Liver (tissue), 9 donors: ENCODE measurements around the gene CALHM3. TPM values are rescaled to one million over a fixed set of nuclear protein-coding genes. Genes with fewer than 3 reads are reported as not detected.

Source experiments
- DNase-seq: peaks from one replicate; pipeline ENCODE4 v3.0.0-alpha.2; 2017; ENCODE audit warnings: low spot score
- H3K27ac ChIP-seq, 2 donors: one replicate each; pipeline ENCODE4 v1.7.0; 2013; ENCODE audit warnings: inconsistent platforms in 2 of 2, low read length in 2 of 2, control low read depth in 1 of 2, low read depth in 1 of 2, mild to moderate bottlenecking in 1 of 2
- H3K27me3 ChIP-seq, 4 donors: one replicate each; pipeline versions ENCODE4 v1.6.1 to v1.7.0; 2013; ENCODE audit warnings: low read length in 3 of 4, inconsistent platforms in 1 of 4, mild to moderate bottlenecking in 1 of 4, moderate library complexity in 1 of 4; ENCODE audit not compliant: control insufficient read depth in 4 of 4, insufficient read depth in 4 of 4
- H3K36me3 ChIP-seq, 4 donors: one replicate each; pipeline versions ENCODE4 v1.6.1 to v1.7.0; 2013; ENCODE audit warnings: low read length in 3 of 4, mild to moderate bottlenecking in 3 of 4, low read depth in 1 of 4, moderate library complexity in 1 of 4; ENCODE audit not compliant: control insufficient read depth in 4 of 4, insufficient read depth in 3 of 4
- H3K4me1 ChIP-seq, 4 donors: one replicate each; pipeline versions ENCODE4 v1.6.1 to v1.7.0; 2013; ENCODE audit warnings: low read length in 3 of 4, mild to moderate bottlenecking in 3 of 4, moderate library complexity in 1 of 4; ENCODE audit not compliant: control insufficient read depth in 4 of 4, insufficient read depth in 4 of 4
- H3K4me3 ChIP-seq, 3 donors: one replicate each; pipeline versions ENCODE4 v1.6.1 to v1.7.0; 2013; ENCODE audit warnings: low read length in 3 of 3, control low read depth in 1 of 3, low read depth in 1 of 3, mild to moderate bottlenecking in 1 of 3
- H3K9ac ChIP-seq, 2 donors: one replicate each; pipeline ENCODE4 v1.7.0; 2013; ENCODE audit warnings: low read length in 2 of 2, mild to moderate bottlenecking in 2 of 2, moderate library complexity in 2 of 2, control low read depth in 1 of 2, low read depth in 1 of 2
- H3K9me3 ChIP-seq, 4 donors: one replicate each; pipeline versions ENCODE4 v1.6.1 to v1.7.0; 2013; ENCODE audit warnings: low read length in 3 of 4; ENCODE audit not compliant: control insufficient read depth in 4 of 4
- FOXA1 ChIP-seq: IDR thresholded peaks from 2 replicates; pipeline ENCODE4 v1.6.1; 2016; ENCODE audit warnings: antibody characterized with exemption
- FOXA2 ChIP-seq: IDR thresholded peaks from 2 replicates; pipeline ENCODE4 v1.6.1; 2016; ENCODE audit warnings: antibody characterized with exemption
- GABPA ChIP-seq, 2 donors: IDR thresholded peaks in 1 of 2; conservative IDR thresholded peaks in 1 of 2; 2 replicates each; pipeline ENCODE4 v1.6.1; 2016; ENCODE audit warnings: antibody characterized with exemption in 2 of 2, mild to moderate bottlenecking in 1 of 2, moderate library complexity in 1 of 2
- HNF4A ChIP-seq, 2 donors: conservative IDR thresholded peaks; 2 replicates each; pipeline ENCODE4 v1.6.1; 2016; ENCODE audit warnings: antibody characterized with exemption in 2 of 2, mild to moderate bottlenecking in 2 of 2
- HNF4G ChIP-seq: IDR thresholded peaks from 2 replicates; pipeline ENCODE4 v1.6.1; 2016; ENCODE audit warnings: antibody characterized with exemption
- NR2F2 ChIP-seq: IDR thresholded peaks from 2 replicates; pipeline ENCODE4 v1.6.1; 2016; ENCODE audit warnings: antibody characterized with exemption
- RAD21 ChIP-seq, 2 donors: IDR thresholded peaks; 2 replicates each; pipeline ENCODE4 v1.6.1; 2016; ENCODE audit warnings: antibody characterized with exemption in 2 of 2, mild to moderate bottlenecking in 2 of 2
- RXRA ChIP-seq, 2 donors: IDR thresholded peaks; 2 replicates each; pipeline ENCODE4 v1.6.1; 2017 to 2018; ENCODE audit warnings: antibody characterized with exemption in 2 of 2, mild to moderate bottlenecking in 1 of 2
- SP1 ChIP-seq: IDR thresholded peaks from 2 replicates; pipeline ENCODE4 v1.6.1; 2018; ENCODE audit warnings: antibody characterized with exemption, mild to moderate bottlenecking
- TAF1 ChIP-seq: conservative IDR thresholded peaks from 2 replicates; pipeline ENCODE4 v1.6.1; 2016; ENCODE audit warnings: antibody characterized with exemption, mild to moderate bottlenecking
- YY1 ChIP-seq: IDR thresholded peaks from 2 replicates; pipeline ENCODE4 v1.6.1; 2016; ENCODE audit warnings: antibody characterized with exemption, mild to moderate bottlenecking
- WGBS: extraction: QIAGEN DNeasy Blood & Tissue Kit; methylation state at CpG from one replicate; pipeline ENCODE4 v1.1.7; 2013; 5-methylcytosine and 5-hydroxymethylcytosine counted together
- polyA plus RNA-seq, 2 donors: library from polyadenylated mRNA; stranded (reverse) in 1 of 2; unstranded in 1 of 2; fragments of 200-250 nt in 1 of 2; fragments of >200 nt in 1 of 2; fragmentation: Nextera tagmentation in 1 of 2; extraction: Ambion mirVana in 1 of 2; gene quantifications; one replicate each; pipeline versions ENCODE4 v1.2.1 to v1.2.3, GENCODE V29; 2013 to 2015
- total RNA-seq, 2 donors: library from RNA; depleted of rRNA; stranded (reverse); fragments of >200 nt; gene quantifications; one replicate each; pipeline ENCODE4 v1.2.3, GENCODE V29; 2014
- TF ChIP-seq, protein P1 (sequence below): IDR thresholded peaks from 2 replicates; pipeline ENCODE4 v1.6.1; 2016; ENCODE audit warnings: antibody characterized with exemption, mild to moderate bottlenecking
- TF ChIP-seq, protein P2 (sequence below): IDR thresholded peaks from 2 replicates; pipeline ENCODE4 v1.6.1; 2016; ENCODE audit warnings: antibody characterized with exemption
- TF ChIP-seq, protein P3 (sequence below): IDR thresholded peaks from 2 replicates; pipeline ENCODE4 v1.6.1; 2016; ENCODE audit warnings: antibody characterized with exemption
- TF ChIP-seq, protein P4 (sequence below): fragments of 150-350 bp; IDR thresholded peaks from 2 replicates; pipeline ENCODE4 v1.5.1; 2017; ENCODE audit warnings: improper control_type of control experiment, low read depth, low read length; ENCODE audit not compliant: missing input control
- TF ChIP-seq, protein P5 (sequence below): IDR thresholded peaks from 2 replicates; pipeline ENCODE4 v1.6.1; 2016; ENCODE audit warnings: antibody characterized with exemption
- donor health status: healthy.
- donor health status: healthy.
- donor health status: healthy.
- donor health status: healthy.
- donor health status: healthy.

CALHM3 gene
- total and polyA plus RNA-seq, 4 donors: 0.14 TPM; not detected in 3

DNA sequence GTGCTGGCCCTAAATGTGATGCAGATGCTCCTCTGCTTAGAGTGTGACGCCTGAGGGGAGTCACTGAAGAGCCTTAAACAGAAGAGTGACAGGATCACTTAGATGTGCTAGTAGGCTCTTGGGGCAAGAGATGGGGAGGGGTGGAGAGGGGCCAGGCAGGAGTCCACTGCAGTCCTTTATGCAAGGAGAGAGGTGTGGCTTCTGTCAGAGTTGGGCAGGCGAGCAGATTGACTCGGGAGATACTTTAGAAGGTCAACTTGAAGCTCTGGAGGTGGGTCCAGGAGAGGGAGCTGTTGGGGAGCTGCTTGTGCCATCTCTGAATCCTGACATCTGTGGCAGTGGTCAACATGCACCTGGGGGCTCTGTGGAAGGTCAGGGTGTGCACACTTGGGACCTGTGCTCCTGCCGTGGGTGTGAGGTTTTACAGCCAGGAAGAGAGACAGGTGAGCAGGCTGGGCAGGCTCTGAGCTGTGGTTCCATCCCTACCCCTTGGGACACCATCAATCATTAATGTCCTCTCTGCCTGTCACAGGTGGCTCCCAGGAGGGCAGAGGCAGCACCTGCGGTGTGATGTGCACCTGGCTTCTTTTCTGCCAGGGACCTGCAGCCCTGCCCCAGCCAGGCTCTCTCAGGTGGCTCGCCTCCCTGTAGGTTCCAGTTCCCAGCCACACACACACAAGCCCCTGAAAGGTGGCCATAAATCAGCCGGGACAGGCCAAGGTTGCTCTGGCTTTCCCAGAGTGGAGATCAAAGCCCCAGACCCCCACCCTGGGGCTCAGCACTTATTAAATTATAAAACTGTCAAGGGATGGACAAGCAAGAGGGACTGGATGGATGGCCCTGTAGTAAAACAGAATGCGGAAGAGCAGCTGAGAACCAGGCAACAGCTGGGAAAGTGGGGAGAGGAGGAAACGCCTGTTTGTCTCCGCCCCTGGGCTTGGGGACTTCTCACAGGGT, 28.5 kb upstream of the CALHM3 start:
- Histone ChIP-seq H3K4me1 (no peaks in the 10 kb centered on the region), H3K27me3 (no peaks in the 10 kb centered on the region), H3K27ac (no peak overlapping the region), H3K36me3 (no peaks in the 10 kb centered on the region), H3K4me3 (no peak overlapping the region), H3K9me3 (no peaks in the 10 kb centered on the region), H3K9ac (no peak overlapping the region)
- 70% methylated on average over 10 of the region's 10 CpGs for WGBS
- TF ChIP-seq GABPA (IDR thresholded peaks at IDR 0.05 in 1 of 2, conservative IDR thresholded peaks at IDR 0.05 in 1 of 2) (no peak), HNF4A (conservative IDR thresholded peaks at IDR 0.05) (no peak), FOXA1 (no peak), SP1 (no peak), YY1 (no peak), RXRA (IDR thresholded peaks at IDR 0.05) (no peak), FOXA2 (no peak), RAD21 (IDR thresholded peaks at IDR 0.05) (no peak), TAF1 (no peak), HNF4G (no peak), NR2F2 (no peak)
- TF ChIP-seq, protein P1, sequence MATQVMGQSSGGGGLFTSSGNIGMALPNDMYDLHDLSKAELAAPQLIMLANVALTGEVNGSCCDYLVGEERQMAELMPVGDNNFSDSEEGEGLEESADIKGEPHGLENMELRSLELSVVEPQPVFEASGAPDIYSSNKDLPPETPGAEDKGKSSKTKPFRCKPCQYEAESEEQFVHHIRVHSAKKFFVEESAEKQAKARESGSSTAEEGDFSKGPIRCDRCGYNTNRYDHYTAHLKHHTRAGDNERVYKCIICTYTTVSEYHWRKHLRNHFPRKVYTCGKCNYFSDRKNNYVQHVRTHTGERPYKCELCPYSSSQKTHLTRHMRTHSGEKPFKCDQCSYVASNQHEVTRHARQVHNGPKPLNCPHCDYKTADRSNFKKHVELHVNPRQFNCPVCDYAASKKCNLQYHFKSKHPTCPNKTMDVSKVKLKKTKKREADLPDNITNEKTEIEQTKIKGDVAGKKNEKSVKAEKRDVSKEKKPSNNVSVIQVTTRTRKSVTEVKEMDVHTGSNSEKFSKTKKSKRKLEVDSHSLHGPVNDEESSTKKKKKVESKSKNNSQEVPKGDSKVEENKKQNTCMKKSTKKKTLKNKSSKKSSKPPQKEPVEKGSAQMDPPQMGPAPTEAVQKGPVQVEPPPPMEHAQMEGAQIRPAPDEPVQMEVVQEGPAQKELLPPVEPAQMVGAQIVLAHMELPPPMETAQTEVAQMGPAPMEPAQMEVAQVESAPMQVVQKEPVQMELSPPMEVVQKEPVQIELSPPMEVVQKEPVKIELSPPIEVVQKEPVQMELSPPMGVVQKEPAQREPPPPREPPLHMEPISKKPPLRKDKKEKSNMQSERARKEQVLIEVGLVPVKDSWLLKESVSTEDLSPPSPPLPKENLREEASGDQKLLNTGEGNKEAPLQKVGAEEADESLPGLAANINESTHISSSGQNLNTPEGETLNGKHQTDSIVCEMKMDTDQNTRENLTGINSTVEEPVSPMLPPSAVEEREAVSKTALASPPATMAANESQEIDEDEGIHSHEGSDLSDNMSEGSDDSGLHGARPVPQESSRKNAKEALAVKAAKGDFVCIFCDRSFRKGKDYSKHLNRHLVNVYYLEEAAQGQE: no peak
- TF ChIP-seq, protein P2, sequence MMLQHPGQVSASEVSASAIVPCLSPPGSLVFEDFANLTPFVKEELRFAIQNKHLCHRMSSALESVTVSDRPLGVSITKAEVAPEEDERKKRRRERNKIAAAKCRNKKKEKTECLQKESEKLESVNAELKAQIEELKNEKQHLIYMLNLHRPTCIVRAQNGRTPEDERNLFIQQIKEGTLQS: no peak
- TF ChIP-seq, protein P3, sequence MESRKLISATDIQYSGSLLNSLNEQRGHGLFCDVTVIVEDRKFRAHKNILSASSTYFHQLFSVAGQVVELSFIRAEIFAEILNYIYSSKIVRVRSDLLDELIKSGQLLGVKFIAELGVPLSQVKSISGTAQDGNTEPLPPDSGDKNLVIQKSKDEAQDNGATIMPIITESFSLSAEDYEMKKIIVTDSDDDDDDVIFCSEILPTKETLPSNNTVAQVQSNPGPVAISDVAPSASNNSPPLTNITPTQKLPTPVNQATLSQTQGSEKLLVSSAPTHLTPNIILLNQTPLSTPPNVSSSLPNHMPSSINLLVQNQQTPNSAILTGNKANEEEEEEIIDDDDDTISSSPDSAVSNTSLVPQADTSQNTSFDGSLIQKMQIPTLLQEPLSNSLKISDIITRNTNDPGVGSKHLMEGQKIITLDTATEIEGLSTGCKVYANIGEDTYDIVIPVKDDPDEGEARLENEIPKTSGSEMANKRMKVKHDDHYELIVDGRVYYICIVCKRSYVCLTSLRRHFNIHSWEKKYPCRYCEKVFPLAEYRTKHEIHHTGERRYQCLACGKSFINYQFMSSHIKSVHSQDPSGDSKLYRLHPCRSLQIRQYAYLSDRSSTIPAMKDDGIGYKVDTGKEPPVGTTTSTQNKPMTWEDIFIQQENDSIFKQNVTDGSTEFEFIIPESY: no peak
- TF ChIP-seq, protein P4, sequence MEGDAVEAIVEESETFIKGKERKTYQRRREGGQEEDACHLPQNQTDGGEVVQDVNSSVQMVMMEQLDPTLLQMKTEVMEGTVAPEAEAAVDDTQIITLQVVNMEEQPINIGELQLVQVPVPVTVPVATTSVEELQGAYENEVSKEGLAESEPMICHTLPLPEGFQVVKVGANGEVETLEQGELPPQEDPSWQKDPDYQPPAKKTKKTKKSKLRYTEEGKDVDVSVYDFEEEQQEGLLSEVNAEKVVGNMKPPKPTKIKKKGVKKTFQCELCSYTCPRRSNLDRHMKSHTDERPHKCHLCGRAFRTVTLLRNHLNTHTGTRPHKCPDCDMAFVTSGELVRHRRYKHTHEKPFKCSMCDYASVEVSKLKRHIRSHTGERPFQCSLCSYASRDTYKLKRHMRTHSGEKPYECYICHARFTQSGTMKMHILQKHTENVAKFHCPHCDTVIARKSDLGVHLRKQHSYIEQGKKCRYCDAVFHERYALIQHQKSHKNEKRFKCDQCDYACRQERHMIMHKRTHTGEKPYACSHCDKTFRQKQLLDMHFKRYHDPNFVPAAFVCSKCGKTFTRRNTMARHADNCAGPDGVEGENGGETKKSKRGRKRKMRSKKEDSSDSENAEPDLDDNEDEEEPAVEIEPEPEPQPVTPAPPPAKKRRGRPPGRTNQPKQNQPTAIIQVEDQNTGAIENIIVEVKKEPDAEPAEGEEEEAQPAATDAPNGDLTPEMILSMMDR: no peak
- TF ChIP-seq, protein P5, sequence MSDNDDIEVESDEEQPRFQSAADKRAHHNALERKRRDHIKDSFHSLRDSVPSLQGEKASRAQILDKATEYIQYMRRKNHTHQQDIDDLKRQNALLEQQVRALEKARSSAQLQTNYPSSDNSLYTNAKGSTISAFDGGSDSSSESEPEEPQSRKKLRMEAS: no peak
- no peak for DNase-seq
